Measurements from ENCODE around the gene AGTPBP1. TPM values are rescaled to one million over a fixed set of nuclear protein-coding genes. Genes with fewer than 3 reads are reported as not detected.

Gene AGTPBP1
- total RNA-seq, 2 experiments from 2014 or later: 24.2 to 37.2 TPM

- POLR2A ChIA-PET: interaction anchor here (0.6 to 1.0 kb wide), 2 partner anchors 49 to 135 kb away, joined by 3 to 4 read pairs; no protein-coding TSS in a partner anchor
- DNase-seq (ENCODE audit: low spot score): no peak
- Histone ChIP-seq H3K79me2 (ENCODE audit: insufficient read depth, low read depth, low read length) (peaks cover 13% of the 10 kb centered on the region), H3K9me3 (ENCODE audit: low read length) (no peaks in the 10 kb centered on the region), H2AFZ (ENCODE audit: low read length) (no peak overlapping the region), H3K4me2 (ENCODE audit: low read length) (no peak overlapping the region), H3K4me3 (ENCODE audit: low read depth, low read length, poor library complexity, severe bottlenecking) (no peak overlapping the region), H3K36me3 (ENCODE audit: insufficient read depth, low read length) (no peaks in the 10 kb centered on the region), H3K27ac (ENCODE audit: low read depth, low read length, poor library complexity, severe bottlenecking) (no peak overlapping the region), H4K20me1 (ENCODE audit: insufficient read depth, low read length) (peaks cover 9% of the 10 kb centered on the region), H3K4me1 (ENCODE audit: insufficient read depth, low read length, poor library complexity, severe bottlenecking) (peaks cover 10% of the 10 kb centered on the region), H3K9me2 (ENCODE audit: insufficient read depth, low read length) (no peaks in the 10 kb centered on the region)
- no TSS peak for BruUV-seq (replicated peaks)
- TF ChIP-seq CTCF (conservative IDR thresholded peaks at IDR 0.05; ENCODE audit: low read length): no peak
- TF ChIP-seq EZH2phosphoT487 (IDR thresholded peaks at IDR 0.05; ENCODE audit: borderline replicate concordance, low read depth, low read length): no peak
- CTCF ChIA-PET (ENCODE audit: unreplicated experiment): no interaction called here
- intact Hi-C loops (cut with micrococcal nuclease; ENCODE audit: unreplicated experiment): loop anchor here (5.0 kb wide), 2 partner anchors 608 to 1762 kb away; partner anchors contain the start of genes HNRNPK, RMI1 and TUT7
Observed at GRCh38 chr9:85744480-85744879, 2.7 kb upstream of the AGTPBP1 start.

GRCh38 chr9:85743275-85744128 is 1.7 kb upstream of the AGTPBP1 start:
- peaks cover 23% of the 10 kb centered on the region for H3K79me2 ChIP-seq (ENCODE audit: insufficient read depth, low read depth, low read length)
- no peak overlapping the region for H3K27ac ChIP-seq (ENCODE audit: low read depth, low read length, poor library complexity, severe bottlenecking)
- no TSS peak for BruUV-seq (replicated peaks)
- ChIA-PET CTCF (ENCODE audit: unreplicated experiment) (no interaction called here), POLR2A (interaction anchor here (0.7 to 1.0 kb wide), 2 partner anchors 43 to 45 kb away, joined by 3 read pairs; no protein-coding TSS in a partner anchor)
- H3K4me2 ChIP-seq (ENCODE audit: low read length): no peak overlapping the region
- peak overlapping the region; percentile 83; the same call in 1 of the 2 replicates for H2AFZ ChIP-seq (ENCODE audit: low read length)
- peaks cover 10% of the 10 kb centered on the region for H3K4me1 ChIP-seq (ENCODE audit: insufficient read depth, low read length, poor library complexity, severe bottlenecking)
- H3K9me3 ChIP-seq (ENCODE audit: low read length): no peaks in the 10 kb centered on the region
- intact Hi-C loops (cut with micrococcal nuclease; ENCODE audit: unreplicated experiment): loop anchor here (5.0 kb wide), 2 partner anchors 609 to 1761 kb away; partner anchors contain the start of genes HNRNPK, RMI1 and TUT7
- H3K4me3 ChIP-seq (ENCODE audit: low read depth, low read length, poor library complexity, severe bottlenecking): no peak overlapping the region
- H3K9me2 ChIP-seq (ENCODE audit: insufficient read depth, low read length): no peaks in the 10 kb centered on the region
- no peak for TF ChIP-seq EZH2phosphoT487 (IDR thresholded peaks at IDR 0.05; ENCODE audit: borderline replicate concordance, low read depth, low read length)
- no peak for TF ChIP-seq CTCF (conservative IDR thresholded peaks at IDR 0.05; ENCODE audit: low read length)
- peaks cover 13% of the 10 kb centered on the region for H4K20me1 ChIP-seq (ENCODE audit: insufficient read depth, low read length)
- no peak for DNase-seq (ENCODE audit: low spot score)
- no peaks in the 10 kb centered on the region for H3K36me3 ChIP-seq (ENCODE audit: insufficient read depth, low read length)
